ENCODE data around the gene NPAT. TPM values are rescaled to one million over a fixed set of nuclear protein-coding genes. Genes with fewer than 3 reads are reported as not detected.
A peak's percentile ranks its signal among the peaks of the same experiment; 100 is the strongest.

Gene NPAT
- total and polyA plus RNA-seq, 2 of the 13 experiments (the other 11 are each of a cell fraction or from before 2014, with no cell fraction given), result 4.4 to 11.2 TPM

DNA sequence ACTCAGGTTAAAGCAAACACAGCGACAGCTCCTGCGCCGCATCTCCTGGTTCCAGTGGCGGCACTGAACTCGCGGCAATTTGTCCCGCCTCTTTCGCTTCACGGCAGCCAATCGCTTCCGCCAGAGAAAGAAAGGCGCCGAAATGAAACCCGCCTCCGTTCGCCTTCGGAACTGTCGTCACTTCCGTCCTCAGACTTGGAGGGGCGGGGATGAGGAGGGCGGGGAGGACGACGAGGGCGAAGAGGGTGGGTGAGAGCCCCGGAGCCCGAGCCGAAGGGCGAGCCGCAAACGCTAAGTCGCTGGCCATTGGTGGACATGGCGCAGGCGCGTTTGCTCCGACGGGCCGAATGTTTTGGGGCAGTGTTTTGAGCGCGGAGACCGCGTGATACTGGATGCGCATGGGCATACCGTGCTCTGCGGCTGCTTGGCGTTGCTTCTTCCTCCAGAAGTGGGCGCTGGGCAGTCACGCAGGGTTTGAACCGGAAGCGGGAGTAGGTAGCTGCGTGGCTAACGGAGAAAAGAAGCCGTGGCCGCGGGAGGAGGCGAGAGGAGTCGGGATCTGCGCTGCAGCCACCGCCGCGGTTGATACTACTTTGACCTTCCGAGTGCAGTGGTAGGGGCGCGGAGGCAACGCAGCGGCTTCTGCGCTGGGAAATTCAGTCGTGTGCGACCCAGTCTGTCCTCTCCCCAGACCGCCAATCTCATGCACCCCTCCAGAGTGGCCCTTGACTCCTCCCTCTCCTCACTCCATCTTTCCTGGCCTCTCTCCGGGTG lies at the start of gene NPAT, which contains the start of gene ATM (continued):
- TF ChIP-seq, protein P1, sequence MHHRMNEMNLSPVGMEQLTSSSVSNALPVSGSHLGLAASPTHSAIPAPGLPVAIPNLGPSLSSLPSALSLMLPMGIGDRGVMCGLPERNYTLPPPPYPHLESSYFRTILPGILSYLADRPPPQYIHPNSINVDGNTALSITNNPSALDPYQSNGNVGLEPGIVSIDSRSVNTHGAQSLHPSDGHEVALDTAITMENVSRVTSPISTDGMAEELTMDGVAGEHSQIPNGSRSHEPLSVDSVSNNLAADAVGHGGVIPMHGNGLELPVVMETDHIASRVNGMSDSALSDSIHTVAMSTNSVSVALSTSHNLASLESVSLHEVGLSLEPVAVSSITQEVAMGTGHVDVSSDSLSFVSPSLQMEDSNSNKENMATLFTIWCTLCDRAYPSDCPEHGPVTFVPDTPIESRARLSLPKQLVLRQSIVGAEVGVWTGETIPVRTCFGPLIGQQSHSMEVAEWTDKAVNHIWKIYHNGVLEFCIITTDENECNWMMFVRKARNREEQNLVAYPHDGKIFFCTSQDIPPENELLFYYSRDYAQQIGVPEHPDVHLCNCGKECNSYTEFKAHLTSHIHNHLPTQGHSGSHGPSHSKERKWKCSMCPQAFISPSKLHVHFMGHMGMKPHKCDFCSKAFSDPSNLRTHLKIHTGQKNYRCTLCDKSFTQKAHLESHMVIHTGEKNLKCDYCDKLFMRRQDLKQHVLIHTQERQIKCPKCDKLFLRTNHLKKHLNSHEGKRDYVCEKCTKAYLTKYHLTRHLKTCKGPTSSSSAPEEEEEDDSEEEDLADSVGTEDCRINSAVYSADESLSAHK (CRISPR knock-in tag; IDR thresholded peaks at IDR 0.05; ENCODE audit: borderline replicate concordance), result no peak
- TF ChIP-seq, protein P2, sequence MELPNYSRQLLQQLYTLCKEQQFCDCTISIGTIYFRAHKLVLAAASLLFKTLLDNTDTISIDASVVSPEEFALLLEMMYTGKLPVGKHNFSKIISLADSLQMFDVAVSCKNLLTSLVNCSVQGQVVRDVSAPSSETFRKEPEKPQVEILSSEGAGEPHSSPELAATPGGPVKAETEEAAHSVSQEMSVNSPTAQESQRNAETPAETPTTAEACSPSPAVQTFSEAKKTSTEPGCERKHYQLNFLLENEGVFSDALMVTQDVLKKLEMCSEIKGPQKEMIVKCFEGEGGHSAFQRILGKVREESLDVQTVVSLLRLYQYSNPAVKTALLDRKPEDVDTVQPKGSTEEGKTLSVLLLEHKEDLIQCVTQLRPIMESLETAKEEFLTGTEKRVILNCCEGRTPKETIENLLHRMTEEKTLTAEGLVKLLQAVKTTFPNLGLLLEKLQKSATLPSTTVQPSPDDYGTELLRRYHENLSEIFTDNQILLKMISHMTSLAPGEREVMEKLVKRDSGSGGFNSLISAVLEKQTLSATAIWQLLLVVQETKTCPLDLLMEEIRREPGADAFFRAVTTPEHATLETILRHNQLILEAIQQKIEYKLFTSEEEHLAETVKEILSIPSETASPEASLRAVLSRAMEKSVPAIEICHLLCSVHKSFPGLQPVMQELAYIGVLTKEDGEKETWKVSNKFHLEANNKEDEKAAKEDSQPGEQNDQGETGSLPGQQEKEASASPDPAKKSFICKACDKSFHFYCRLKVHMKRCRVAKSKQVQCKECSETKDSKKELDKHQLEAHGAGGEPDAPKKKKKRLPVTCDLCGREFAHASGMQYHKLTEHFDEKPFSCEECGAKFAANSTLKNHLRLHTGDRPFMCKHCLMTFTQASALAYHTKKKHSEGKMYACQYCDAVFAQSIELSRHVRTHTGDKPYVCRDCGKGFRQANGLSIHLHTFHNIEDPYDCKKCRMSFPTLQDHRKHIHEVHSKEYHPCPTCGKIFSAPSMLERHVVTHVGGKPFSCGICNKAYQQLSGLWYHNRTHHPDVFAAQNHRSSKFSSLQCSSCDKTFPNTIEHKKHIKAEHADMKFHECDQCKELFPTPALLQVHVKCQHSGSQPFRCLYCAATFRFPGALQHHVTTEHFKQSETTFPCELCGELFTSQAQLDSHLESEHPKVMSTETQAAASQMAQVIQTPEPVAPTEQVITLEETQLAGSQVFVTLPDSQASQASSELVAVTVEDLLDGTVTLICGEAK (IDR thresholded peaks at IDR 0.05), result no peak
- TF ChIP-seq, protein P2 (CRISPR knock-in tag; IDR thresholded peaks at IDR 0.05), result no peak; the same call in 1 of the 2 replicates
- no peak for TF ChIP-seq JARID2 (CRISPR knock-in tag; IDR thresholded peaks at IDR 0.05; ENCODE audit: insufficient replicate concordance)
- TF ChIP-seq MAFG (CRISPR knock-in tag; IDR thresholded peaks at IDR 0.05), result no peak
- TF ChIP-seq AGO1 (IDR thresholded peaks at IDR 0.05; ENCODE audit: low read depth, low read length, poor library complexity, severe bottlenecking), result peak; percentile 53
- no peak for TF ChIP-seq GZF1 (CRISPR knock-in tag; IDR thresholded peaks at IDR 0.05)
- no peak for TF ChIP-seq ATM (IDR thresholded peaks at IDR 0.05; ENCODE audit: borderline replicate concordance)
- TF ChIP-seq ZSCAN25 (CRISPR knock-in tag; IDR thresholded peaks at IDR 0.05), result peak; percentile 59; the same call in 1 of the 2 replicates
- 0 out of 2 replicates have a peak, but pooled peaks have one; percentile 71 for TF ChIP-seq AHR (CRISPR knock-in tag; IDR thresholded peaks at IDR 0.05)
- TF ChIP-seq KAT8 (CRISPR knock-in tag; IDR thresholded peaks at IDR 0.05), result peak; percentile 87
- peak; percentile 16; the same call in 1 of the 2 replicates for TF ChIP-seq ZNF777 (CRISPR knock-in tag; IDR thresholded peaks at IDR 0.05)
- no peak for TF ChIP-seq ZNF570 (CRISPR knock-in tag; IDR thresholded peaks at IDR 0.05; ENCODE audit: borderline replicate concordance)
- TF ChIP-seq ZNF607 (CRISPR knock-in tag; IDR thresholded peaks at IDR 0.05; ENCODE audit: borderline replicate concordance), result no peak; the same call in none of the 2 replicates
- TF ChIP-seq SMC3 (IDR thresholded peaks at IDR 0.05; ENCODE audit: low read length), result peak; percentile 20; the same call in 1 of the 2 replicates

All from HepG2 (cell line).